Activated CD4-positive, alpha-beta T cell treated with anti-CD3 and anti-CD28 coated beads for 36 hours (primary cell): ENCODE results near the gene DOK5. TPM values are rescaled to one million over a fixed set of nuclear protein-coding genes. Genes with fewer than 3 reads are reported as not detected.
A peak's percentile ranks its signal among the peaks of the same experiment; 100 is the strongest.

Source experiments
- ATAC-seq: fragments of 200-7000 bp; cut with Tn5 transposase; one replicate; pipeline ENCODE4 v1.10.0; 2021; ENCODE audit warnings: mild to moderate bottlenecking, moderate library complexity
- CTCF ChIA-PET: fragments of 350-600 bp; sonication (Branson Sonifier 250); formaldehyde crosslinking; loops from one replicate; lab custom pipeline; 2021; ENCODE audit warnings: antibody characterized with exemption; lab: Charles Lee
- POLR2A ChIA-PET: fragments of 350-600 bp; sonication (Branson Sonifier 250); formaldehyde crosslinking; loops from one replicate; lab custom pipeline; 2021; ENCODE audit warnings: antibody characterized with exemption, inconsistent platforms; lab: Charles Lee
- DNase-seq: peaks from one replicate; pipeline ENCODE4 v3.0.0-alpha.2; 2020
- H3K27ac Mint-ChIP-seq: one replicate; pipeline ENCODE4 v1.8.0; 2021; ENCODE audit warnings: mixed read lengths
- H3K27me3 Mint-ChIP-seq: one replicate; pipeline ENCODE4 v1.8.0; 2021; ENCODE audit warnings: mixed read lengths
- H3K36me3 Mint-ChIP-seq: one replicate; pipeline ENCODE4 v1.8.0; 2021; ENCODE audit warnings: low read depth, mixed read lengths
- H3K4me1 Mint-ChIP-seq: one replicate; pipeline ENCODE4 v1.8.0; 2021; ENCODE audit warnings: mixed read lengths
- H3K4me3 Mint-ChIP-seq: one replicate; pipeline ENCODE4 v1.8.0; 2021; ENCODE audit warnings: mild to moderate bottlenecking, moderate library complexity, mixed read lengths
- H3K9me3 Mint-ChIP-seq: one replicate; pipeline ENCODE4 v1.8.0; 2021; ENCODE audit warnings: low read depth, mixed read lengths
- intact Hi-C, 2 experiments: fragments of 100-400 bp; cut with DNase I in 1 of 2; cut with micrococcal nuclease in 1 of 2; formaldehyde crosslinking; loops; one replicate each; pipeline versions ENCODE4 v1.14.2 to v1.15.1; 2022 to 2024; cut with DNase I, micrococcal nuclease
- total RNA-seq, 2 experiments: library from RNA; stranded (reverse); gene quantifications; one replicate each; pipeline ENCODE4 v1.2.3, GENCODE V29; 2021

DOK5 gene
- total RNA-seq, 2 experiments from 2014 or later: 2.1 to 2.9 TPM

GRCh38 chr20:54565255-54565654, 89.9 kb downstream of the DOK5 start:
- no peak for ATAC-seq
- POLR2A ChIA-PET: no interaction called here
- no peaks in the 10 kb centered on the region for H3K27me3 Mint-ChIP-seq

GRCh38 chr20:54566031-54566688, 90.8 kb downstream of the DOK5 start:
- H3K27me3 Mint-ChIP-seq: no peaks in the 10 kb centered on the region
- intact Hi-C loops: no loop called here
- DNase-seq (no peak), ATAC-seq (peak; percentile 39)
- H3K9me3 Mint-ChIP-seq: no peaks in the 10 kb centered on the region
- no peak overlapping the region for H3K27ac Mint-ChIP-seq
- ChIA-PET CTCF (no interaction called here), POLR2A (no interaction called here)
- H3K36me3 Mint-ChIP-seq: no peaks in the 10 kb centered on the region
- no peak overlapping the region for H3K4me3 Mint-ChIP-seq
- no peaks in the 10 kb centered on the region for H3K4me1 Mint-ChIP-seq

More at GRCh38 chr20:54565255-54565654, 89.9 kb downstream of the DOK5 start:
- CTCF ChIA-PET: no interaction called here
- Mint-ChIP-seq H3K9me3 (no peaks in the 10 kb centered on the region), H3K4me3 (no peak overlapping the region), H3K27ac (no peak overlapping the region), H3K4me1 (no peaks in the 10 kb centered on the region), H3K36me3 (no peaks in the 10 kb centered on the region)
- intact Hi-C loops: no loop called here
- DNase-seq: no peak

- ChIA-PET CTCF (no interaction called here), POLR2A (no interaction called here)
- no peak for DNase-seq
- H3K4me1 Mint-ChIP-seq: no peaks in the 10 kb centered on the region
- ATAC-seq: no peak
- H3K9me3 Mint-ChIP-seq: no peaks in the 10 kb centered on the region
- H3K4me3 Mint-ChIP-seq: no peak overlapping the region
- no peaks in the 10 kb centered on the region for H3K36me3 Mint-ChIP-seq
- intact Hi-C loops: no loop called here
- peaks cover 6% of the 10 kb centered on the region for H3K27me3 Mint-ChIP-seq
- H3K27ac Mint-ChIP-seq: no peak overlapping the region
These were observed 95.2 kb downstream of the DOK5 start for GRCh38 chr20:54570561-54570960.

GRCh38 chr20:54572665-54573435, 97.5 kb downstream of the DOK5 start:
- peaks cover 6% of the 10 kb centered on the region for H3K27me3 Mint-ChIP-seq
- no peaks in the 10 kb centered on the region for H3K36me3 Mint-ChIP-seq
- H3K4me3 Mint-ChIP-seq: no peak overlapping the region
- H3K27ac Mint-ChIP-seq: no peak overlapping the region
- H3K9me3 Mint-ChIP-seq: no peaks in the 10 kb centered on the region
- intact Hi-C loops: no loop called here
- no peaks in the 10 kb centered on the region for H3K4me1 Mint-ChIP-seq
- DNase-seq (no peak), ATAC-seq (no peak)
- POLR2A ChIA-PET: no interaction called here
- CTCF ChIA-PET: interaction anchor here (0.8 kb wide), 1 partner anchor 33 kb away, joined by 3 read pairs; no protein-coding TSS in a partner anchor

- no peak for ATAC-seq
- POLR2A ChIA-PET: no interaction called here
- intact Hi-C loops: no loop called here
- no peak for DNase-seq
- no peaks in the 10 kb centered on the region for H3K36me3 Mint-ChIP-seq
- H3K4me3 Mint-ChIP-seq: no peak overlapping the region
- no peaks in the 10 kb centered on the region for H3K4me1 Mint-ChIP-seq
- CTCF ChIA-PET: interaction anchor here (0.8 kb wide), 1 partner anchor 32 kb away, joined by 3 read pairs; no protein-coding TSS in a partner anchor
- no peak overlapping the region for H3K27ac Mint-ChIP-seq
- H3K27me3 Mint-ChIP-seq: peaks cover 6% of the 10 kb centered on the region
- H3K9me3 Mint-ChIP-seq: no peaks in the 10 kb centered on the region
These were observed 98.4 kb downstream of the DOK5 start for GRCh38 chr20:54573838-54574237.

GRCh38 chr20:54576518-54576917, 101.1 kb downstream of the DOK5 start:
- POLR2A ChIA-PET: no interaction called here
- DNase-seq (no peak), ATAC-seq (no peak)
- Mint-ChIP-seq H3K9me3 (no peaks in the 10 kb centered on the region), H3K4me3 (no peak overlapping the region), H3K36me3 (no peaks in the 10 kb centered on the region), H3K4me1 (no peaks in the 10 kb centered on the region), H3K27ac (no peak overlapping the region), H3K27me3 (peaks cover 6% of the 10 kb centered on the region)
- intact Hi-C loops: no loop called here
- CTCF ChIA-PET: no interaction called here

GRCh38 chr20:54577637-54578036, 102.2 kb downstream of the DOK5 start:
- POLR2A ChIA-PET: no interaction called here
- CTCF ChIA-PET: no interaction called here
- H3K27ac Mint-ChIP-seq: no peak overlapping the region
- intact Hi-C loops: no loop called here
- peaks cover 2% of the 10 kb centered on the region for H3K9me3 Mint-ChIP-seq
- peaks cover 6% of the 10 kb centered on the region for H3K27me3 Mint-ChIP-seq
- DNase-seq: no peak
- H3K4me3 Mint-ChIP-seq: no peak overlapping the region
- ATAC-seq: no peak
- no peaks in the 10 kb centered on the region for H3K4me1 Mint-ChIP-seq
- no peaks in the 10 kb centered on the region for H3K36me3 Mint-ChIP-seq

- Mint-ChIP-seq H3K36me3 (no peaks in the 10 kb centered on the region), H3K9me3 (peaks cover 4% of the 10 kb centered on the region), H3K27ac (no peak overlapping the region), H3K4me3 (no peak overlapping the region), H3K27me3 (peaks cover 18% of the 10 kb centered on the region), H3K4me1 (no peaks in the 10 kb centered on the region)
- ATAC-seq: no peak
- CTCF ChIA-PET: no interaction called here
- intact Hi-C loops: no loop called here
- POLR2A ChIA-PET: no interaction called here
- DNase-seq: no peak
These were observed 109.8 kb downstream of the DOK5 start for GRCh38 chr20:54585217-54585616.

GRCh38 chr20:54587408-54587807, 112.0 kb downstream of the DOK5 start:
- H3K4me1 Mint-ChIP-seq: no peaks in the 10 kb centered on the region
- ChIA-PET POLR2A (no interaction called here), CTCF (no interaction called here)
- peaks cover 18% of the 10 kb centered on the region for H3K27me3 Mint-ChIP-seq
- no peak overlapping the region for H3K4me3 Mint-ChIP-seq
- intact Hi-C loops: no loop called here
- DNase-seq: no peak
- H3K9me3 Mint-ChIP-seq: peaks cover 2% of the 10 kb centered on the region
- H3K36me3 Mint-ChIP-seq: no peaks in the 10 kb centered on the region
- H3K27ac Mint-ChIP-seq: no peak overlapping the region
- ATAC-seq: no peak

GRCh38 chr20:54589402-54590030, 114.1 kb downstream of the DOK5 start:
- ChIA-PET POLR2A (no interaction called here), CTCF (interaction anchor here (0.7 kb wide), 1 partner anchor 341 kb away, joined by 3 read pairs; no protein-coding TSS in a partner anchor)
- Mint-ChIP-seq H3K27ac (no peak overlapping the region), H3K36me3 (no peaks in the 10 kb centered on the region), H3K9me3 (no peaks in the 10 kb centered on the region), H3K4me1 (no peaks in the 10 kb centered on the region), H3K27me3 (peaks cover 18% of the 10 kb centered on the region), H3K4me3 (no peak overlapping the region)
- intact Hi-C loops: no loop called here
- ATAC-seq (no peak), DNase-seq (no peak)

- H3K4me3 Mint-ChIP-seq: no peak overlapping the region
These were observed 115.5 kb downstream of the DOK5 start for GRCh38 chr20:54590856-54591255.

More at GRCh38 chr20:54590856-54591255, 115.5 kb downstream of the DOK5 start:
- ChIA-PET CTCF (no interaction called here), POLR2A (no interaction called here)
- intact Hi-C loops: no loop called here
- Mint-ChIP-seq H3K36me3 (no peaks in the 10 kb centered on the region), H3K9me3 (no peaks in the 10 kb centered on the region), H3K27me3 (peaks cover 23% of the 10 kb centered on the region), H3K4me1 (no peaks in the 10 kb centered on the region), H3K27ac (no peak overlapping the region)
- DNase-seq (no peak), ATAC-seq (no peak)
